Mucosa of gallbladder (tissue), 1 donor: ENCODE measurements around the gene SV2B. TPM values are rescaled to one million over a fixed set of nuclear protein-coding genes. Genes with fewer than 3 reads are reported as not detected.

Experiments
- DNase-seq: peaks from one replicate; pipeline ENCODE4 v3.0.0-alpha.2; 2020; ENCODE audit warnings: low spot score
- total RNA-seq: library from RNA; stranded (reverse); gene quantifications from one replicate; pipeline ENCODE4 v1.2.1, GENCODE V29; 2021
- donor health status: DM: no; HTN: no; CAD: no.

SV2B gene
- total RNA-seq, 1 donor from 2014 or later = 0.35 TPM

- DNase-seq = no peak
Observed at GRCh38 chr15:91192285-91192684, 92.2 kb downstream of the SV2B start.

- DNase-seq = no peak
Observed at GRCh38 chr15:91192690-91193377, 92.8 kb downstream of the SV2B start.

GRCh38 chr15:91193378-91193720, 93.3 kb downstream of the SV2B start:
- no peak for DNase-seq

GRCh38 chr15:91196127-91196526, 96.1 kb downstream of the SV2B start:
- DNase-seq = no peak

GRCh38 chr15:91196768-91197167, 96.7 kb downstream of the SV2B start:
- DNase-seq = no peak

GRCh38 chr15:91199511-91199910, 99.5 kb downstream of the SV2B start:
- no peak for DNase-seq

- no peak for DNase-seq
Observed at GRCh38 chr15:91200101-91200754, 100.2 kb downstream of the SV2B start.

GRCh38 chr15:91202510-91203102, 102.5 kb downstream of the SV2B start:
- no peak for DNase-seq

- DNase-seq = no peak
Observed at GRCh38 chr15:91203619-91204203, 103.7 kb downstream of the SV2B start.

- no peak for DNase-seq
Observed at GRCh38 chr15:91208371-91208770, 108.3 kb downstream of the SV2B start.

GRCh38 chr15:91209318-91209717, 109.3 kb downstream of the SV2B start:
- DNase-seq = no peak

- DNase-seq = no peak
Observed at GRCh38 chr15:91209726-91210125, 109.7 kb downstream of the SV2B start.

- DNase-seq = no peak
Observed at GRCh38 chr15:91214675-91215590, 114.9 kb downstream of the SV2B start.

GRCh38 chr15:91216000-91216399, 115.9 kb downstream of the SV2B start:
- no peak for DNase-seq

- DNase-seq = no peak
Observed at GRCh38 chr15:91219206-91219605, 119.1 kb downstream of the SV2B start.

GRCh38 chr15:91222052-91222451, 122.0 kb downstream of the SV2B start:
- no peak for DNase-seq

GRCh38 chr15:91223863-91224262, 123.8 kb downstream of the SV2B start:
- no peak for DNase-seq

GRCh38 chr15:91224755-91225380, 124.8 kb downstream of the SV2B start:
- no peak for DNase-seq

- DNase-seq = no peak
Observed at GRCh38 chr15:91225741-91226140, 125.7 kb downstream of the SV2B start.

GRCh38 chr15:91227117-91227516, 127.1 kb downstream of the SV2B start:
- no peak for DNase-seq

GRCh38 chr15:91227766-91228165, 127.7 kb downstream of the SV2B start:
- no peak for DNase-seq
